GM18951 (cell line): ENCODE data around the gene HOOK1.

Experiments used
- POLR2A ChIP-seq: IDR thresholded peaks from 4 replicates; pipeline ENCODE4 v1.6.1; 2011; ENCODE audit warnings: mild to moderate bottlenecking; ENCODE audit not compliant: insufficient read length, insufficient read depth; ENCODE audit errors: extremely low read depth
- in situ Hi-C: fragments of 300-500 bp; cut with MboI; formaldehyde crosslinking; loops from one replicate; pipeline ENCODE4 v1.12.0; 2022; ENCODE audit warnings: low sequenced_read_pairs, mixed read lengths, inconsistent platforms; ENCODE audit not compliant: unreplicated experiment

The HOOK1 gene

DNA sequence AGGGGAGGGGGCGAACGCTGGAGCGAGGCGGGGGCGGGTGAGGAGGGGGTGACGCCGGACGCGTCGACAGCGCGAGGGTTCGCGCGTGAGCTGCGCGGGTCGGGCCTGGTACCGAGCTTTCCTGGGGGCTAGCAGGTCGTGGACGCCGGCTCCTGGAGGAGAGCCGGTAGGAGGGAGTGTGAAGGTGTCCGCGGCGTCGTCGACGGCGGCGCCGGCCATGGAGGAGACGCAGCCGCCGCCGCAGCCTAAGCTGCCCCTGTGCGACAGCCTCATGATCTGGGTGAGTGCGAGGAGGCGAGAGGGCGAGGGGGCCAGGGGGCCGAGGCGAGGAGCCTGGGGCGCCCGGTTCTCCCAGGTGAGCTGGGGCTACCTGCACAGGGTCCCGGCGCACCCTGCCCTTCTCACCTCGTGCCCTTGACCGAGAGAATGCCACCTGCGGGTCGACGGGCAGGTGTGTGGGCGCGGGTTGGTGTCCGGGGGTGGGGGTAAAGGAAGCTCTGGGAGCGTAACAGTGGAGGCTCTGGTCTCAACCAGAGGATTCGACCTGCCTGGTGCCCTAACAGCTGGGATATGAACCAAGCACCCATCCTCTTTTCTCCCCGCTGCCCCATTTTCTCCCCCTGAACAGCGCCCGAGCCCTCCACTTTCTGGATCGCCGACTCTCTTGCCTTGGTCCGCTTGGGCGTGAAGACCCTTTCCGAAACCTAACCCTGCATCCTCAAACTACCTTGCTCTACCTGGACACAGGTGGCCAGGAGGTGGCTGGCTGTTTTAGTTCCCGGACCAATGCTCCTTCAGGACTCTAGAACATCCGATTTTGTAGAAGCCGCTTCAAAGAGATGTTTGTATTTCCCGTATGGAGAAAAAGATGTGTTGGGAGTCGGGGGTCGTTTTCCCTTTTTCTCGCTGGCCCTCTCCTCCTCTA is at the start of gene HOOK1:
TSS of gene HOOK1 (plus strand) at position 49 of the 925 bp plus-strand sequence. CDS start at position 218, 169 bp downstream.
- peak; percentile 12 for TF ChIP-seq POLR2A
- in situ Hi-C loops, result no loop called here

DNA sequence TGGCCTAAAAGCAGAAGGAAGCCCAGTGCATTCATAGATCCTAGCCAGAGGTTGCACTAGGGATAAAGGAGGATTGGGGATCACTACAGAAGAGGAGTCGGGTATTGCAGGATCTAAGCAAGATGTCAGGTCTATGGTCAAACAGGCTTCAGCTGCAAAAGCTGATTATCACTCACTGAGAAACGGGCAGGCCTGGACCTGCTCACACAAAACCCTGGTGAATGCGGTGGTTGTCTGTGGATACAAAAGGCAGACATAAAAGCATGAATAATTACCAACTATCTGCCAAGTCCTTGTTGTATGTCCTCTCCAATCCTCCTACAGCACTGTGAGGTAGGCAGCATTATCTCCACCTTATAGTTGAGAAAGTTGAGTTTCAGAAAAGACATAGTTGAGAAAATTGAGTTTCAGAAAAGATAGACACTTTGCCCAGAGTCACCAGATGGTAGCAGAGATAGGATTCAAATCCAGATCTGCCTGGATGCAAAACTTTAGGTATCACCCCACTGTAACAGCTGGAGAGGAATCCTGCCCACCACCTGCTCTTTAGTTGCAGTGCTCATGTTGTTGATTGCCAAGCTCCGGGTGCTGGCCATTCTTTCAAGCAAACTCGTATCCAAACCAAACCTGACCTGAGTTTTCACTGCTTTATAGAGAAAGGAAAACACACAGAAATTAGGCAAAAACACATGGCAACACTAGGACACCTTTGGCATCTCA is 49.6 kb upstream of the HOOK1 start:
- no peak for TF ChIP-seq POLR2A
- in situ Hi-C loops, result loop anchor here (25.0 kb wide), 1 partner anchor 1253 kb away; no protein-coding TSS in a partner anchor

DNA sequence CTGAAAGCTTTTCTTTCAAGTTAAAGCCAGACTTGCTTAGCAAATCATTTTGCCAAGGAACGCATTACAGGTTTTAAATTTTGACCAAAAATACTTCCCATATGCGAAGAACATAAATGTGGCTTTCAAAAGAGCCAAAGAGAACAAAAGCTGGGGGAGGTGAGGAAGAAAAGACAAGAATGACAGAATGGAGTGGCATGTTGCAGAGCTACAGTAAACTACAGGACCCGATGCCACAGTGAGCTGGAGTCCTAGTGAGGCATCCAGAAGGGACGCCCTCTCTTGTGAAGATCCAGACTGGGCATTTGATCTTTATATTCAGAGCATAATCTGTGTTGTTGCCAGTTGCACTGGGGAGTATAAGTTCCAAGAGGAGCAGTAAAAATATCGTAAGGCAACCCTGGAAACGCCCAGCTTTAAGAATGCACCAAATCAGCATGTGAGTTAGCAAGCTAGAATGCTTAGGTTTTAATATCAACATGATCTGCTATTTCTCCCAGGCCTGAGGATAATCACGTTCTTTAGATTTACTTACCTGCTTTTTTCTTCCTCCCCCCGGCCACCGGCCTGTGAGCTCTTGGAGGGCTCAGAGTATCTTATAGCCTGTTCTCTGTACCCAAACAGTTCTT is 48.4 kb upstream of the HOOK1 start:
- in situ Hi-C loops, result loop anchor here (25.0 kb wide), 1 partner anchor 1254 kb away; no protein-coding TSS in a partner anchor
- TF ChIP-seq POLR2A, result no peak

DNA sequence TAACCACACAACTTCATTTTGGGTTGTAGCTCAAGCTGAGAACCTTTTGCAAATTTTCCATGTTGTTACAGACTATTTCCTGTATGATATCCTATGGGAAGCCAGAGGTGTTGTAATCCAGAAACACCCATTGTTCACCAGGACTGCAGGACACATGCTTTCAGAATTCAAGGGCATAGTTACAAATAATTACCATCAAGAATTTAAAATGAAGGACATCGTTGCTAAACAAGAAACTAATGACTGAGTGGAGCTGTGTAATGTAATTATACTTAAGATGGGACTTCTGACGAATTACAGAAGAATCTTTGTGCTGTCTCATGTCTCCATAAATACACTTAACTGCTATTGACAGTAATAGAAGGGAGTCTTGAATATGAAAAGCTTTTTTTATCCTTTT is 47.6 kb upstream of the HOOK1 start:
- in situ Hi-C loops, result loop anchor here (25.0 kb wide), 1 partner anchor 1255 kb away; no protein-coding TSS in a partner anchor
- TF ChIP-seq POLR2A, result no peak

DNA sequence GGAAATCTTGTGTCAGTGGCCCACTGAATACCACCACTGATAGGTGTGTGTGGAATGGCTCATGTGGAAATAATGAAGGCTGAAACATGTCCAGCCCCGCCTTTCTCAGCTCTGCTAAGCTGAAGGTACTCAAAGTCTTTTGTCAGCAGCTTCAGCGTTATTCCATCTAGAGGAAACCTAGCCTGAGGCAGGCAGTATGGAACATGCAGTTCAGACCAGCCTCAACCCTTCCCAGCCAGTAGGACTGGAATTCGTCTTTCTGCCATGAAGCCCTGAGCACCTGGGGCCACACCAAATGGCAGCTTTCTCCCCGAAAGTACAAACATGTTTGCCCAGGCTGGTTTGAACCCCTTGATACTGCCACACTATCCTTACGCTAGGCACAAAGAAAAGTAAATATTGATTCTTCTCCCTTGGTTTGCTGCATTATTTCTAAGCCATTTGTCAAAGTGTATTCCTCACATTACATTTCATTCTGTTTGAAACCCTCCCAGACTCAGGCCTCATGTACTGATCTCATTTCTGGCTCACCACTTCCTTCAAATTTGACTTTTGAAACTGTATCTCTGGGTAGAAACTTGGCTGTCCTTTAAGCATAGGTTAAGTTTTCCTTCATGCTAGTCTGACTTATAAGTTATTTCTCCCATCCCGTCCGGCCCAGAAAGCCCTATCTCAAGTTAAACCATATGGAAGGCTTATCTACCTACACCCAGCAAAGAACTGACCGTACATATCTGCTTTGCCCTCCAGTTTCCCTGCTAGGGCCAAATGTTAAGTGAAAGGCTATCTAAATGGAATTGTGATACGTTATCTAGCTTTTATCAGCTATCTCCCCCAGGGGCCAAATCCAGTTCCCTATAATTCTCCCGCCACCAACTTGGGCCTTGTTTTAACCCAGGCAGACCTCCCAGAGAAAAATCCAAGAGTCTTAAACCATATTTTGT is 45.7 kb upstream of the HOOK1 start:
- in situ Hi-C loops, result loop anchor here (25.0 kb wide), 1 partner anchor 1257 kb away; no protein-coding TSS in a partner anchor
- TF ChIP-seq POLR2A, result no peak

DNA sequence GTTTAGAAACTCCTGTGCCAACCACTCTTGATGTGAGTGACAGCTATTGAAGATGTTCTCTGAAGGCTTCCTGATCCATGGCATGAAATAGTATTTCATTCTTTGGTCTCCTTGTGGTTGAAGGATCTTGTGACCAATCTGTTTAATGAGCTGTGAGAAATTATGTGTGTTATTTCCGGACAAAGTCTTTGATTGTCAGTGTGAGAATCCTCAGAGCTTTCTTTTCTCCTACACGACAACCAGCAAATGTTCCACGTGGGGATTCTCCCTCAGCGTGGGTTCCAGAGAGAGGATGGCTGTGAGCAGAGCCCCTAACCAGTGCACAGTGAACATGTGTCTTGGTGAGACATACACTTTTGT is 45.0 kb upstream of the HOOK1 start:
- in situ Hi-C loops, result loop anchor here (25.0 kb wide), 1 partner anchor 1257 kb away; no protein-coding TSS in a partner anchor
- TF ChIP-seq POLR2A, result no peak

DNA sequence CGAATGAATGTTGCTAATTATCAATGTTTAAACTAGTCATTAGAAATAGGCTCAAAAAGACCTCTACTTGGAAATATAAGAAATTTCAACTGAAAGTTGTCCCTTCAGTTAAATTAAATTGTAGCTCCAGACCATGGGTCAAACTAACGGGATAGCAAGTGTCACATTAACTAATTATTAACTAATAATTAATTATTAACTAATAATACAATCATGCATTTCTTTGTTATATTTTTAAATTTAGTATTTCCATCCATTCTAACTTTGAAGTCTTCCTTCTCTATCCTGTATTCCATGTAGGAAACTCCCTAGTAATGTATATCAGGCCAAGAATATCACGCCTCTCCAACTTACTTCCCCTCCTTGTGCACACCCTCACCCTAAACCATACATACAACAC is 43.4 kb upstream of the HOOK1 start:
- TF ChIP-seq POLR2A, result no peak
- in situ Hi-C loops, result loop anchor here (25.0 kb wide), 1 partner anchor 1259 kb away; no protein-coding TSS in a partner anchor

DNA sequence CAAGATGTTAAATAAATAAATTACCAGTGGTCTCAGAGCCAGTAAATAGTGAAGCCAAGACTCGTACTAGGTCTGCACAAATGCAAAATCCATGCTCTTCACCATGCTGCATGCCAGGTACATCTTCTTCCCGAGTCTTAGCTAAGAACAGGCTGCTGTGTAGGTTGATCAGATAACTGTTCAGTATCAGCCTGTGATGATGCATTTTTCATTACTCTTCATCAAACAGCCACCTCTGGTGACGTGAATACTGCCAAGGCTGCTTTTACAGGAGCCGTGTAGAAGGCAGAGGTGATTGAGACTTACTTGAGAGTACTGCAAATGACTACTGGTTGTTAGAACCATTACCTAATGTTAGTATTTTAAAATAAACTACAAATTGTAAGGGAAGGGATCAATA is 39.3 kb upstream of the HOOK1 start:
- TF ChIP-seq POLR2A, result no peak
- in situ Hi-C loops, result no loop called here

DNA sequence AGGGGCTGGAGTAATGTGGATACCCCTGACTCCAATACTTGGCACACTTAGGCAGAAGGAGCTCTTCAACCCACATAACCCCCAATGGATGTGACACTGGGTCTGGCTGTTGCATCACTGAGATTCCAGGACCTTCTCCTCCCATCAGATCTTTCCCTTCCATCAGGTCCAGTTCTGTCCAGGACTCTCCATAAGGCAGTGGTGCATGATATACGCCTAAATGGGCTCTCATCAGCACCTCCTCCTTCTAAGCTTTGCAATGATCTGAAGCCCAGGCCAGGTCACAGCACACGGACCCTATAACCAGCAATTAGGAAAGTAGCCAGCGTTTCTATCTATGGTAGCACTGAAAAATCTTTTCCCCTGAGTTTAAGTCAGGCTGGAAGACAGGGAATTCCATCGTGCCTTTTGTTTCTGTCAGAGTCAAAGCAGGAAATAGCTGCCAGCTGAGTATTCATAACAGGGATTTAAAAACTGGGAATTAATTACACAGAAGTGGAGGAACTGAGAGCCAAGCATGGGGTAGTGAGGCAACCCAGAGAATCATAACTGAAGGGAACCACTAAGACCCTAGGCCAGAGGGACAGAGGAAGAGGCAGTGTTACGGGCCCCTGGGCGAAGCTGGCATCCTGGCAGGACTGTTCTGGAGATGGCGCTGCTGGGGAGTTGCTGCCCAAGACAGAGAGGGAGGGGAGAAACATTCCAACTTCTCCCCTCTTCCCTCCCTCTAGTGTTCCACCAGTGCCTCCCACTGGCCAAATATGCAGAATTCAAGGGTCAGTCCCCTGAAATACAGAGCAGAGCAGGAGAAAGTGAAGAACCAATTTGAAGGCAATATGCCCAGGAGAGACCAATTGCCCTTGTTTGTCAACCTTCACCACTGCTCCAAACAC is 37.5 kb upstream of the HOOK1 start:
- no peak for TF ChIP-seq POLR2A
- in situ Hi-C loops, result no loop called here

DNA sequence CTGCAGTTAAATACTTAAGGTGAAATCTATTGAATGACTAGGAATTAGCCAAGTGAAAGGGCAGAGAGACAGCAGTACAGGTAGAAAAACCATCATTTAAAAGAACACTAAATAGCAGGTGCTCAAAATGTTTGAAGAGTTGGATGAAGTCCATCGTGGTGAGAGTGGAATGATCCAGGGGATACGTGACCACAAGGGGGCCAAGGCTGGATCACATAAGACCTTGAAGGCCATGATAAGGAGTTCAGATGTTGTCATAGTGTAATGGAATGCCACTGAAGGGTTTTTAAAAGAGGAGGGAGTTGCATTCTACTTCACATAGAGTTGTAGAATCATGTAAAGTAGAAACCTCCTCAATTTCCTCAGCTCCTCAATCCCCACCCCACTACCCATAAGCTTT is 34.8 kb upstream of the HOOK1 start:
- in situ Hi-C loops, result no loop called here
- no peak for TF ChIP-seq POLR2A

DNA sequence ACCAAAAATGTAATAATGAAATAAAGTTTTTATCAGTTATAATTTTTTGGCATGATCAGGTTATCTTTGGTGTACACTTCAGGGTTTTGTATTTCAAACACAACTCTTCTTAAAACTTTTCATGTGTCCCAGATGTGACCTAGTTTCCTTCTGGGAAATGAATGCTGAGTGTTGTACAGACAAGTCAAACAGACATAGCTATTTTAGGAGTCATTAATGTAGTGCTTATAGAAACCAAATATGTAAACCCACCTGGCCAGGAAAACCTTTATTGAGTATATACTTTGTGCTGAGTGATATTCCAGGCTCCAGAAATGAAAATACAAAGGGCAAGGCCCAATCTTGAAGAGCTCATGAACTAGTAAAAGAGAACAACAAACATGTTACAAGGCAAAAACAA is 25.9 kb upstream of the HOOK1 start:
- in situ Hi-C loops, result no loop called here

DNA sequence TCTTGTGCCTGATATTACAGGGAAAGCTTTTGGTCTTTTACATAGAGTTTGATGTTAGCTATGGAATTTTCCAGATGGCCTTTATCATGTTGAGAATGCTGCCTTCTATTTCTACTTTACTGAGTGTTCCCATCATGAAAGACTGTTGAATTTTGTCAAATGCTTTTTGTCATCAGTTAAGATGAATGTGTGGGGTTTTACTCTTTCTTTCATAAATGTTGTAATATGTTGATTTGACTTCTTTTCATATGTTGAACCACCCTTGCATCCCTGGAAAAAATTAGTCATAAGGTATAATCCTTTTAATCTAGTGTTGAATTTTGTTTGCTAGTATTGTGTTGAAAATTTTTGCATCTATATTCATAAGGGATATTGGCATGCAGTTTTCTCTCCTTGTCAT is 16.1 kb upstream of the HOOK1 start:
- TF ChIP-seq POLR2A, result no peak
- in situ Hi-C loops, result no loop called here

More for the DNA sequence above, 25.9 kb upstream of the HOOK1 start:
- no peak for TF ChIP-seq POLR2A
